Transverse colon (tissue), 4 donors: ENCODE data around the gene COL20A1. TPM values are rescaled to one million over a fixed set of nuclear protein-coding genes. Genes with fewer than 3 reads are reported as not detected.

Experiments used
- DNase-seq: peaks from one replicate; pipeline ENCODE4 v3.0.0-alpha.2; 2019
- H3K27ac ChIP-seq, 4 donors: fragments of 200-600 bp; sonication (generic); 2 replicates each; pipeline ENCODE4 v1.5.1; 2016 to 2018; ENCODE audit warnings: inconsistent platforms in 4 of 4
- H3K27me3 ChIP-seq: fragments of 200-600 bp; sonication (generic); 2 replicates; pipeline ENCODE4 v1.5.1; 2017; ENCODE audit warnings: inconsistent platforms
- H3K36me3 ChIP-seq, 4 donors: fragments of 200-600 bp; sonication (generic); 2 replicates each; pipeline ENCODE4 v1.5.1; 2017 to 2019; ENCODE audit warnings: inconsistent platforms in 4 of 4
- H3K4me1 ChIP-seq, 4 donors: fragments of 200-600 bp; sonication (generic); 2 replicates each; pipeline ENCODE4 v1.5.1; 2017 to 2020; ENCODE audit warnings: inconsistent platforms in 4 of 4
- H3K4me3 ChIP-seq, 4 donors: fragments of 200-600 bp; sonication (generic); 1 replicate in 1 of 4; 2 replicates in 3 of 4; pipeline versions ENCODE4 v1.5.1 to v1.6.1; 2017 to 2019; ENCODE audit warnings: inconsistent platforms in 4 of 4
- H3K9me3 ChIP-seq, 2 donors: fragments of 200-600 bp; sonication (generic); 2 replicates each; pipeline ENCODE4 v1.5.1; 2017 to 2019; ENCODE audit warnings: inconsistent platforms in 2 of 2
- CTCF ChIP-seq, 5 experiments: fragments of 200-600 bp in 3 of 5; fragments of 450-650 bp in 2 of 5; sonication (generic) in 3 of 5; IDR thresholded peaks; 1 replicate in 2 of 5; 2 replicates in 3 of 5; pipeline ENCODE4 v1.5.1; 2016 to 2017; ENCODE audit warnings: antibody characterized with exemption in 5 of 5, inconsistent platforms in 3 of 5, mild to moderate bottlenecking in 2 of 5, moderate library complexity in 1 of 5
- EP300 ChIP-seq: sonication (generic); formaldehyde crosslinking; IDR thresholded peaks from one replicate; pipeline ENCODE4 v1.6.1; 2017; ENCODE audit warnings: antibody characterized with exemption, low read depth
- POLR2A ChIP-seq: fragments of 450-650 bp; IDR thresholded peaks from one replicate; pipeline ENCODE4 v1.6.1; 2016; ENCODE audit warnings: antibody characterized with exemption, mild to moderate bottlenecking, moderate library complexity
- POLR2AphosphoS5 ChIP-seq, 3 donors: sonication (generic); formaldehyde crosslinking; IDR thresholded peaks; one replicate each; pipeline ENCODE4 v1.6.1; 2016; ENCODE audit warnings: antibody characterized with exemption in 3 of 3
- WGBS, 2 donors: methylation state at CpG; one replicate each; pipeline ENCODE4 v1.1.5; 2018; ENCODE audit warnings: low coverage in 1 of 2; 5-methylcytosine and 5-hydroxymethylcytosine counted together
- in situ Hi-C, 4 donors: fragments of 200-750 bp; cut with MboI; loops; one replicate each; pipeline versions ENCODE4 v1.15.0 to v1.15.1; 2017; ENCODE audit warnings: low sequenced_read_pairs in 3 of 4, low pct_ligation_motif_present in 1 of 4, low pct_unique_long_range_greater_than_20kb in 1 of 4
- intact Hi-C: fragments of 100-400 bp; cut with DNase I; formaldehyde crosslinking; loops from one replicate; pipeline ENCODE4 v1.15.1; 2023; ENCODE audit warnings: low total_unique reads
- total RNA-seq, 4 donors: library from RNA; depleted of rRNA; stranded (reverse); fragments of >200 nt; gene quantifications; one replicate each; pipeline ENCODE4 v1.1.0, GENCODE V29; 2016

Gene COL20A1
- total RNA-seq, 4 donors from 2014 or later: 43.8 TPM; not detected in 3

- Histone ChIP-seq H3K4me3 (no peak overlapping the region), H3K4me1 (peaks cover 0 to 8% (median 6%) of the 10 kb centered on the region in 4 donors), H3K27ac (no peak overlapping the region), H3K27me3 (peaks cover 55% of the 10 kb centered on the region), H3K9me3 (no peaks in the 10 kb centered on the region), H3K36me3 (no peaks in the 10 kb centered on the region)
- no peak for DNase-seq
- intact Hi-C loops (no loop called here), in situ Hi-C loops (no loop called here)
- TF ChIP-seq EP300: no peak
- TF ChIP-seq POLR2AphosphoS5 (IDR thresholded peaks at IDR 0.05): no peak
- no peak for TF ChIP-seq CTCF (IDR thresholded peaks at IDR 0.05)
- TF ChIP-seq POLR2A: no peak
- WGBS, 2 donors: 25% methylated on average over 8 of the region's 8 CpGs; no CpG with 5 or more reads in 1 of the 2 donors
Measured at GRCh38 chr20:63258781-63259180, 34.2 kb upstream of the COL20A1 start.

- no peak overlapping the region for H3K4me3 ChIP-seq
- intact Hi-C loops: no loop called here
- DNase-seq: no peak
- H3K27me3 ChIP-seq: peaks cover 53% of the 10 kb centered on the region
- TF ChIP-seq CTCF (IDR thresholded peaks at IDR 0.05) (no peak), EP300 (no peak), POLR2A (no peak), POLR2AphosphoS5 (IDR thresholded peaks at IDR 0.05) (no peak)
- no peak overlapping the region for H3K27ac ChIP-seq
- WGBS, 2 donors: 76% methylated on average over 25 of the region's 25 CpGs; no CpG with 5 or more reads in 1 of the 2 donors
- H3K4me1 ChIP-seq: no peaks in the 10 kb centered on the region
- in situ Hi-C loops: no loop called here
- H3K36me3 ChIP-seq: no peaks in the 10 kb centered on the region
- no peaks in the 10 kb centered on the region for H3K9me3 ChIP-seq
Measured at GRCh38 chr20:63259734-63260460, 33.1 kb upstream of the COL20A1 start.

GRCh38 chr20:63260521-63260920 lies 32.5 kb upstream of the COL20A1 start:
- intact Hi-C loops (no loop called here), in situ Hi-C loops (no loop called here)
- Histone ChIP-seq H3K4me3 (no peak overlapping the region), H3K36me3 (no peaks in the 10 kb centered on the region), H3K27ac (no peak overlapping the region), H3K27me3 (peaks cover 51% of the 10 kb centered on the region), H3K4me1 (no peaks in the 10 kb centered on the region), H3K9me3 (no peaks in the 10 kb centered on the region)
- 82% methylated on average over 15 of the region's 15 CpGs; no CpG with 5 or more reads in 1 of the 2 donors for WGBS, 2 donors
- DNase-seq: no peak
- TF ChIP-seq POLR2A: no peak
- no peak for TF ChIP-seq POLR2AphosphoS5 (IDR thresholded peaks at IDR 0.05)
- TF ChIP-seq EP300: no peak
- no peak for TF ChIP-seq CTCF (IDR thresholded peaks at IDR 0.05)

- no peak for DNase-seq
- no peaks in the 10 kb centered on the region for H3K4me1 ChIP-seq
- 46% methylated on average over 24 of the region's 25 CpGs; no CpG with 5 or more reads in 1 of the 2 donors for WGBS, 2 donors
- no peaks in the 10 kb centered on the region for H3K36me3 ChIP-seq
- H3K4me3 ChIP-seq: no peak overlapping the region
- intact Hi-C loops (no loop called here), in situ Hi-C loops (no loop called here)
- peaks cover 51% of the 10 kb centered on the region for H3K27me3 ChIP-seq
- TF ChIP-seq EP300: no peak
- H3K9me3 ChIP-seq: no peaks in the 10 kb centered on the region
- H3K27ac ChIP-seq: no peak overlapping the region
Measured at GRCh38 chr20:63261060-63261794, 31.8 kb upstream of the COL20A1 start.
